Measurements from ENCODE around the gene RBP5.

- no peak for TF ChIP-seq EZH2 (IDR thresholded peaks at IDR 0.05; ENCODE audit: borderline replicate concordance, low read depth, low read length, poor library complexity, severe bottlenecking)
- TF ChIP-seq CTCF (conservative IDR thresholded peaks at IDR 0.05; ENCODE audit: low read depth, low read length): no peak
These were observed 24.7 kb downstream of the RBP5 start for GRCh38 chr12:7103837-7104584.

All from A673 (cell line).